OCI-M2 (cell line): Measurements from ENCODE around the gene BORCS8.

ENCODE experiments used
- DNase-seq: peaks from one replicate; lab custom pipeline; 2025; ENCODE audit not compliant: unreplicated experiment; lab: John Stamatoyannopoulos, UW

BORCS8 gene

GRCh38 chr19:19214159-19214490 lies 22.2 kb upstream of the BORCS8 start:
- DNase-seq: no peak

DNA sequence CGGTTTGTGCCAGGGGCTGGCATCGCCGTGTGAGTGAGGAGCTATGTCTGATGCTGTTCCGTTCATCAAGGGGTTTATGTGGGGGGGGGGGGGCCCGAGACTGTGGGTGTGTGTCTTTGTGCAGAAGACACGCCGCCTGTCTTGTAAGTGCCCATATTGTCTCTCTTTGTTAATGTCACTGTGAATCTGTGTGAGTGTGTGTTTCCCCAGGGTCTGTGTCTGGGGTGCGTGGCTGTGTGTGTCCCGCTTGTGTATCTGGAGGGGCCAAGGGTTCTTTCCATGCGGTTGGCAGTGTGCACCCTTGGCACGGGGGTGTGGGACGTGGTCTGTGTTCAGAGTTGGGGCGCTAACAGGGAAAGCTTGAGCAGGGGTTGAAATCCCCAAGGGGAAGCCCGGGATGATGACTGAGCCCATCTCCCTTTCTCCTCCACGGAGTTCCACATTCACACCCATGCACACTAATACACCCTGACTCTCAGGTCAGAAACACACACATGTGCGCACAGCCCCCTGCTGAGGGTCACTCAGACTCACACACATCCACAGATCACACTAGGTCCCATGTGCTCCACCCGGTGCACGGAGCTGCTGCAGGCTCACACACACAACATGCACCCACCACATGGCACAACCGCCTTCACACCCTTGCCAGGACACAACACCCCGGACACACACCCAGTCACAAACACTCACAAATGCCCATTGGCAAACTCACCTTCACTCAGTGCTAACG lies 21.6 kb upstream of the BORCS8 start:
- no peak for DNase-seq

DNA sequence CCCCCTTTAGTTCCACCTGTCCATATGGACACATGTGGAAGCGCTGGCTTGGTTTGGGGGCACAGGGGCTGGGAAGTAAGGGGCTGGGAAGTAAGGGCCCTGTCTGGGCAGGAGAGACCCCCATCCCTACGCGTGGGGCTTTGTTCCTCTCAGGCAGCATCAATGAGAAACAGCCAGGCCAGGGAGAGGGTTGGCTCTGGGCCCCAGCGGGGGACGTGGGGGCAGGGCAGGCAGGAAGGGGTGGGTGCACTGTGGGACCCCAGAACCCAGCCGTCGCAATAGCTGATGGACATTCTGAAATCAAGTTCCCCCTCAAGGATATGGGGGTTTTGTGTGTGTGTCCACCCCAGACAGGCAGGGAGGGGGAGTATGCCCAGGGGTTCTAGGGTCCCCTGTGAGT lies 21.0 kb upstream of the BORCS8 start:
- DNase-seq: no peak

GRCh38 chr19:19211499-19212420 lies 19.8 kb upstream of the BORCS8 start, which contains the start of gene NCAN:
NCAN (plus strand) TSS chr19:19211958; CDS start chr19:19216954, 4,996 bp downstream.
- DNase-seq: no peak

DNA sequence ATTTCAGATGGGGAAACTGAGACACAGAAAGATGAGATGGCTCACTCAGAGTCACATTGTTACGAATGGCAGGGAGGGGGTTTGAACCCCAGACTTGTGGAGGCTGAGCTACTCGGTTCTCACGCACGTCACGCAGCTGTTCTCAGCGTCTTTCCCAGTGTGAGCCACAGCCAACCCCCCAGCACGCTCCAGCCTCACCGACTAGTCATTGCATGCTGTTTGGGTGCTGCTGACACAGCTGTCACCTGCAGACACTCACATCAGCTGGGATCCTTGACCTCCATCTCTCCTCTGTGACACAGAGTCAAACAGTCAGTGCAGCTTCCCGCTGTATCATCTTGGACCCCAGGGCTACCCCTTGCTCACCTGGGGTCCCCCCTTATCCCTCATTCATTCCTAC lies 17.4 kb upstream of the BORCS8 start:
- no peak for DNase-seq

GRCh38 chr19:19207637-19208572 lies 16.0 kb upstream of the BORCS8 start:
- no peak for DNase-seq

DNA sequence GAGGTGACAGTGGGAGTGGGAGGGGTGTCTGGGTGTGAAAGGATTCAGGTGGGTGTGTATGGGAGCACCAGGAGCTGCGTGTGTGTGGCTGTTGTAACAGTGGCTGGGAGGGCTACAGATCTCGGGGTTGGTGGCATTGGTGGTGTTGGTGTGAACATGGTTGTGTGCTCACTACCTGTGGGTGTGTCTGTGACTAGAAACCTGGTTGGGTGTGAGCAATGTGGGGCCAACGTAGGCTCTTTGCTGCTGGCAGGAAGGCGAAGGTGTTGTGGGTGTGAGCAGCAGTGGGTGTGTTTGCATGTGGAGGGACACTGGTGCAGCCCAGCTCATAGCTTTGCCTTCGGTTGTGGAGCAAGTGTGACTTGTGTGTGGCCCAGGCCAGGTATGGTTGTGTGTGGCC lies 15.0 kb upstream of the BORCS8 start:
- no peak for DNase-seq

DNA sequence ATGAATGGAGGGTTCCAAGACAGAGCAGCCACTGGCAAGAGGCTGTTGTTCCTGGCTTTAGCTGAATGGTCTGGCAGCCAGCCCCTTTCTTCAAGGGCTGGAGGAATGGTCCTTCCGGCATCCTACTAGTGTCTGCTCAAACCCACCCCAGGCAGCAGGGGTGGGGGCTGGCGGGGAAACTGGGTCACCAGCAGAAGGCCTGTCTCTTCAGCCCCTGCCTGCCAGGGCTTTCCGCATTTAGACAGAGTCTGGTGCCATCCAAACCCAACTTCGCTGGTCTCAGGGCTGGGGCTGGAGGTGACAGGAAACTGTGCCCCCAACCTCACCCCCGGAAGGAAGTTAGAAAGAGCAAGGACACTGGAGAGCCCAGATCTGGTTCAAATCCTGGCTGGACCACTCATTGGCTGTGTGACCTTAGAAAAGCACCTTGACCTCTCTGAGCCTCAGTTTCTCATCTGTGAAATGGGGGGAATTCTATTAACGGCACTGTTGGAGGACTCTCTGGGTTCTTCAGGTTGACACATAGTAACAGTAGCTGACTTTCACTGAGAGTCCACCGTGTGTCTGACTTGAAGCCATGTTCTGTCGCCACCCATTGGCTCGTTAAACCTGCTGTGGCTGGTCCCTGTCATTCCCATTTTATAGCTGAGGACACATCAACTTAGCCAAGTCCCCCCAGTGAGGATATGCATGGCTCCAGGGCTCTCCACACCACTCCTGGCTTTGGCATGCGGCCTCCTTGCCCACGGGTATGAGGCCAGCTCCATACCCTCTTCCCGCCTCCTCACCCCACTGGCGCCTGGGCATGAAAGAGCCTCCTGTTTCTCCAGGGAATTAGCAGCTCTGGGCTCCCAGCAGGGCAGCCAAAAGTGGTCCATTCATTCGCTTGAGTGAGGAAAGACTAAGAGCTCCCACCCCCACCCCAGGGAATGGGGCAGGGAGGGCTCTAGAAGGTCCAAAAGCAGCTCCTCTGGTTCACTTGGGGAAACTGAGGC lies 13.8 kb upstream of the BORCS8 start:
- no peak for DNase-seq

- DNase-seq: no peak
These were observed 12.2 kb upstream of the BORCS8 start for GRCh38 chr19:19204181-19204580.

GRCh38 chr19:19203012-19203856 lies 11.3 kb upstream of the BORCS8 start, which contains the start of gene NR2C2AP:
NR2C2AP (minus strand) TSS chr19:19203414; CDS start chr19:19203060, 354 bp downstream.
- DNase-seq: peak; percentile 78

DNA sequence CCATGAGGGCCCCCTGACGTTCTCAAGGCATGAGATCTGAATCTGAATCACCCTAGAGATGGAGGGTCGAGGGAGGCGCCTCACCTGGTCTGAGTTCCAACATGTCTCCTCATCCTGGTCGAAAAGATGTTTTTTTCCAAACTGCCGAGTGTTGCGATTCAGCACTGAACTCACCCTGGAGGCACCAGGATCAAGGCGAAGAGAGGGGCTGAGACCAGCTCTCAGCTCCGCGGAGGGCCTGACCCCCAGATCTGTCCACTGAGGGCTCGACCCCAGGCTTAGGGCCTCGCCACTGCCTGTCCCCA lies 10.7 kb upstream of the BORCS8 start:
- no peak for DNase-seq

GRCh38 chr19:19201697-19202630 lies 10.0 kb upstream of the BORCS8 start:
- DNase-seq: no peak

DNA sequence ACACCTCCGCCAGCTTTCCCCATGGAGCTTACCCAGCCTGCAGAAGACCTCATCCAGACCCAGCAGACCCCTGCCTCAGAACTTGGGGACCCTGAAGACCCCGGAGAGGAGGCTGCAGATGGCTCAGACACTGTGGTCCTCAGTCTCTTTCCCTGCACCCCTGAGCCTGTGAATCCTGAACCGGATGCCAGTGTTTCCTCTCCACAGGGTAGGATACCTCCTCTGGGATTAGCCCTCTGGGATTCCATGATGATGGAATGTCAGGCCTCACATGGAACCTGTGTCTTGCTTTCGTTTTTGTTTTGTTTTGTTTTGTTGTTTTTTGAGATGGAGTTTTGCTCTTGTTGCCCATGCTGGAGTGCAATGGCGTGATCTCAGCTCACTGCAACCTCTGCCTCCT lies 2.0 kb upstream of the BORCS8 start:
- DNase-seq: no peak

DNA sequence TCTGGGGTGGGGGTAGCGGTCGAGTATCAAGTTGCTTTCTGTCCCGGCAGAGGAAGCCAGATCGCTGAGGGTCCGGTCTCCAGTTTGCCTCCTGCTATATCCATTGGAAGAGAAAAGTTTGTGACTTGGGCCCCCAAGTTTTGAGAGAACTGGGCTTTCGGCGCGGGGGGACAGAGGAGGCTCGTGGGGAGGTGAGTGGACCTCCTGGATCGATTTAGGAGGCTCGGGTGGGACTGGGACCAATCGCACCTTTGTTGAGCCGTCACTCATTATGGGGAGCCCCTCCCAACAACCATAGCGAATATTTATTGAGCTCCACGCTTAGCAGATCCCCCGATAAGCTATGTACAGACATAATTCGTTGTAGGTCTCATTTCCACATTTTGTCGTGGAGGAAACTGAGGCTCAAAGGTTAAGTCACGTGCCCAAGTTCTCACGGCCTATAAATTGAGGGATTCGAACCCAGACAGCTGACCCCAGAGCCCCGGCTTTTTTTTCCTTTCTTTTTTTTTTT lies 1.0 kb upstream of the BORCS8 start:
- DNase-seq: no peak

DNA sequence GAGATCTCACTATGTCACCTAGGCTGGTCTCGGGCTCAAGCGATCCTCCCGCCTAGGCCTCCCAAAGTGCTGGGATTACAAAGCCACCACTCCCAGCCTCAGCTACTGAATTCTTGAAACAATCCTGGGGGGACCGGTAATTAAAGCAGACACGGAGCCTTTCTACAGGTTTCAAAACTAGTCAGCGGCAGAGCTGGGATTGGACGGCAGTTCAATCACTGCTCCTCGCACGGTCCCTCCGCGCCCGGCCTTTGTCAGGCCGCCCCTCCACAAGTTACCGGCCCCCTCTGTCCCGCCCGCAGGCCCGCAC lies 229 bp downstream of the BORCS8 start:
- no peak for DNase-seq

DNA sequence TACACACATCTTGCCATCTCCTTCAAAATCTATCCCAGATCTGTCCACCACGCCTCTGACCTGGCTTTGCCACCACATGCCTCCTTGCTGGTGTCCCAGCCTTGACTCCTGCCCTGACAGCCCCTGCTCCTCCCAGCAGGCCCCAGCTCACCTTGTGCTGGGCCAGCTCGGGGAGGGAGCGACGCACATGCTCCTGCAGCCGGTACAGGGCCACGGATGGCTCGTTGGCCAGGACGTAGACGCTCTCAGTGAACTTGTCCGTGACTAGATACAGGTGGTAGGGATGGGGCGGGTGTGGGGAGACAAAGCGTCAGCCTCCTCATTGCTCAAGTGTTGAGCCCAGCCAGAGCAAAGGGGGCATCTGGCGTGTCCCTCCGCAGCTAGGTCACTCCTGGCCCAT lies 5.2 kb downstream of the BORCS8 start:
- no peak for DNase-seq

- no peak for DNase-seq
These were observed 5.9 kb downstream of the BORCS8 start for GRCh38 chr19:19185853-19186740.
